Activated naive CD4-positive, alpha-beta T cell treated with anti-CD3 and anti-CD28 coated beads, Interleukin-2, amount 10 ng/mL, durations not matched to agents 5 hours and 36 hours (primary cell): ENCODE measurements around the gene MCM10. TPM values are rescaled to one million over a fixed set of nuclear protein-coding genes. Genes with fewer than 3 reads are reported as not detected.

Experiments used
- total RNA-seq, 2 experiments: library from RNA; stranded (reverse); gene quantifications; one replicate each; pipeline ENCODE4 v1.2.3, GENCODE V29; 2021

MCM10 gene
- 10 to 100 TPM; 30.4 to 35.8 TPM for total RNA-seq

DNA sequence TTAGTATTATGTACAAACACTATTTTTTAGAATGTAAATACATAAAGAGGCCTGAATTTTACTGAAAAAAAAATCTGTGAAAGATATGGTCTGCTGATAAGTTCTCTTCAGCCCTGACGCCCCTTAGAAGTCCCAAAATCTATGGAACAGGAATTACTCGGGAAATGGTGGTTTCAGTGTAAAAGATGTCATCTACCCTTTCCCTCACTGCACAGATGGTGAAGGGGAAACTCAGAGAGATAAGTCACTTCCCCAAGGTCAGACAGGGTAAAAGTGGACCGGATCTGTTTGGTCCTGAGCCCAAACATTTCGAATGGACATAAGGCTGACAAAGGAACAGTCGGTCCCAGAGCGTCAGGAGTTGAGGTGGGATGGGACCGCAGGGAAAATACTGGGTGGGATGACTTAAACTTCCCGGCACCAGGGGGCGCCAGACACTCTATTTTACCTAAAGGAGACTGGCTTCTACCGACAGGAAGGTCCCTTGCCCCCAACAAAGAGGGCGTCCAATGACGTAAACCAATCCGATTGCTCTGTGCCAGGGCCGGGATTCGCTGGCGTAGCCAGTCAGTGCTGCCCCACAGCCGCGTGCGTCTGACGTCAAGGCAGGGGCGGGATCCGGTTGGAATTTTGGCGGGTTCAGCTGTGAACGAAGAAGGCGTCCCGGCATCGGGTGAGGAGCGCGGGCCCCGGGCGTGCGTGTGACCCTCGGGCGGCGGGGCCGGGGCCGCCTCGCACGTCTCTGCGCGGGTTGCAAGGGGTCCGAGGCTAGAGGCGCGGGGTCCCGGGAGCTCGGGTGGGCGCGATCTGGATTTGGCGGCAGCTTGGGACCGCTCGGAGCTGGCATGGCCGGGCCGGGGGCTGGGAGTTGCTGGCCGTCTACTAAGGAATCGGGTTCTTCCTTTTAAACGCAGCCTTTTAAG lies at the start of gene MCM10:
TSS of gene MCM10 (plus strand) at position 625 of the 923 bp plus-strand sequence. CDS start 2,645 bp downstream, outside the sequence.

DNA sequence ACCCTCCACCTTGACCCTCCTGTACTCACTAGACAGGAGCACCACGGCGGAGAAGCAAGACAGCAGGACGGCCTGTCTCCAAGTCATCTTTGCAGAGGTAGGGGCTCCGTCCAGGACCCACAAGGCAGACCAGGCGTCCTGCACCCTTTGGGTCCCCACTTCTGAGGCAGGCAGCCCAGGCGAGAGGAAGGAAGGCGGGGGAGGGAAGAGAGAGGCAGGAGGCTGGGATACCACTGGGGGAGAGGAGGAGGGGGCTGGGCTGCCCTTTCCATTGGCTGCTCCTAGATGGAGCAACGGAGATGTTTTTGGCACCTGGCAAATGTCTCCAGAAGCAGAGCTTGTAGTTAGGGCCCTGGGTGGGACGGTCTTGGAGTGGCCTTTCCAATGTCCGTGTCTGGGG lies 72.8 kb downstream of the MCM10 start, which contains the start of gene UCMA:
TSS of gene UCMA (minus strand) at position 203 of the 400 bp plus-strand sequence. CDS start at position 87, 116 bp downstream.

Other genes starting within 250 kb of the MCM10 start
- gene CCDC3, start 159.8 kb upstream of the MCM10 start, total RNA-seq, result under 1 TPM in 1 of 2 experiments, not detected in 1; 0.07 TPM
- gene OPTN, start 61.4 kb upstream of the MCM10 start, total RNA-seq, result 100 to 1,000 TPM; 128 to 129 TPM
- not detected for gene UCMA, start 72.8 kb downstream of the MCM10 start, total RNA-seq
- 10 to 100 TPM in 1 of 2 experiments, 1 to 10 TPM in 1; 9.8 to 11.3 TPM for gene PHYH, start 138.5 kb downstream of the MCM10 start, total RNA-seq
- 10 to 100 TPM; 56.1 to 60.2 TPM for gene SEPHS1, start 186.7 kb downstream of the MCM10 start, total RNA-seq